NCI-H1092 treated with DMSO at 0.1 percent for 48 hours (cell line): ENCODE data around the gene KRTAP10-2.
"Not testable (repeated sequence)": the region's sequence is repeated elsewhere in the genome, so short reads cannot be mapped to it uniquely, and the experiment has no call there.

Source experiments
- DNase-seq: peaks from one replicate; lab custom pipeline; 2025; lab: John Stamatoyannopoulos, UW

The KRTAP10-2 gene

GRCh38 chr21:44551340-44551961 is at the start of gene KRTAP10-2:
TSS of gene KRTAP10-2 (minus strand) at chr21:44551505. CDS start at chr21:44551458, 47 bp downstream.
- DNase-seq, result no peak

GRCh38 chr21:44601091-44601490 is 49.8 kb upstream of the KRTAP10-2 start:
- not testable (repeated sequence) for DNase-seq

GRCh38 chr21:44600118-44600978 is 49.0 kb upstream of the KRTAP10-2 start, which contains the start of gene KRTAP10-7:
TSS of gene KRTAP10-7 (plus strand) at chr21:44600597. CDS start at chr21:44600622, 25 bp downstream.
- not testable (repeated sequence) for DNase-seq

DNA sequence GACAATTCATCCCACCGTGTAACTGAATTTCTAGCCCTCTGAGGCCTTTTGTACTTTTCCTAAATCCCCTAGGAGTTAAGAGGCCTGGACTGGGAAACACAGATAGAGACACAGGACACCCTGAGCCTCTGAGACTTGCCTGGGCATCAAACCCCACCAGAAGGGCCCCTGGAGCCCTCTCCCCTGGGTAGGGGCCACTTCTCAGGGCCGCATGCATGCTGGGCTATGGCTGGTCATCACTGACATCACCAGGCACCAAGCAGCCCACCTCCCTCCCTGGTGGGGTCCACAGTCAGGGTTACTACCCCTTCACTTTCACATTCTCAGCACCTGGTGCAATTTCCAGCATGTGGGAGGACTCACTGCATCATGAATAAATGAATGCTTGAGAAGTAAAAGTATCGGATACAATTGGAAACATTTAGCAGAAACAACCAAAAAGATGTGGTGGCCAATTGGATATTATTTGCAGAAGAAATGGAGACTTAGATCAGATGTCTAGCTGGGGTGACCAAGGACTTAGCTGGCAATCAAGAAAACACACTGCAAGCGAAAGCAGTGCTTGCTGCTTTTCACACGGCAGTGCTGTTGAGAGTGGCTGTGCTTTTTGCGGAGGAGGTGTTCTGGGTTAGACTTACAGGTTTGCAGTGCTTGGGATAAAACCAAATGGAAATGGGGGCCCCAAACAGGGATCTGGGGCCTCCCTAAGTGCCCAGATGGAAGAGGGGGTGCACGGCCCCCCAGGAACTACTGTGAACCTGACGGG is 48.1 kb upstream of the KRTAP10-2 start:
- DNase-seq, result no peak

- DNase-seq, result no peak
Measured at GRCh38 chr21:44598061-44598460, 46.8 kb upstream of the KRTAP10-2 start.

DNA sequence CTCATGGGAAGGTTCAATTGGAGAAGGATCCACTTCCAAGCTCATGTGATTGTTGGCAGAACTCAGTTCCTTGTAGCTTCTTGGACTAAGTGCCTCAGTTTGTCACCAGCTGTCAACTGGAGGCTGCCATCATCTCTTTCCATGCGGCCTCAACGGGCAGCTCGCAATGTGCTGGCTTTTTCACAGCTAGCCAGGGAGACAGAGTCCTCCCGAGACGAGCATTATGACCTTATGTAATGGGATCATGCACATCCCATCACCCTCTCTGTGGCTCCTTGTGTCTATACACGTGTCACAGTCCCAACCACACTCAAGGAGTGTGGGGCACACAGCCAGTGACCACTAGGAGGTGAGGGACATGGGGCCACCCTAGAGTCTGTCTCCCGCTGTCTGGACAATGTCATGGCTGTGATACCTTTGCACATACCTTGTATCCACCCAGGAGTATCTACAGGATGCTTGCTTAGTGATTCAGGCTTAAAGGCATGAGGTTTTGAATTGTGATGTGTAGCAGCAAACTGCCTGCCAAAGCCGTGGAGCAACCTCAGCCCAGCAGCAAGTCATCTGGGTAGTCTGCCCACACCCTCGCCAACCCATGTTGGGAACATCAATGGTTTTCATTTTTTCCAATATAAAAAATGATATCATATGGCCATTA is 44.9 kb upstream of the KRTAP10-2 start:
- no peak for DNase-seq

GRCh38 chr21:44595524-44595923 is 44.2 kb upstream of the KRTAP10-2 start:
- no peak for DNase-seq

DNA sequence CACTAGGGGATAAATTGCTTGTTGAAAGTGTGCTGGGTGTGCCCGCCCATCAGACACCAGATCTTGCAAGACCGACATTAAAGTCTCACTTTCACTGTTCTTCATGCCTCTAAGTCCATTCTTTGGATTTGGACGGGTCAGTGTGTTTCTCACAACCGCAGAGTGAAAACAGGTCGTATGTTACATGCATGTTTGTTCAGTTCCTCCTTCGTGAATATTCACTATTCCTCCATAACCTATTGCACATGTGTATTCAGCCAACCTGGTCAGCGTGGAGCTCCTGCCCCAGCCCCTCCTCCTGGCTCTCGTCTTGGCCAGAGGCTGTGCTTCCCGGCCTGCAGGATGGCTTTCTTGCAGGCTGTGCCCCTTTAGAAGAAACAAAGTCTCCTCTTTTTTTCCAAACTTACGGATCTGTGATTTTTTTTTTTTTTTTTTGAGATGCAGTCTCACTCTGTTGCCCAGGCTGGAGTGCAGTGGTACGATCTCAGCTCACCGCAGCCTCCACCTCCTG is 43.2 kb upstream of the KRTAP10-2 start:
- no peak for DNase-seq

GRCh38 chr21:44593598-44594405 is 42.5 kb upstream of the KRTAP10-2 start:
- DNase-seq, result no peak

- no peak for DNase-seq
Measured at GRCh38 chr21:44592446-44593311, 41.4 kb upstream of the KRTAP10-2 start, which contains the start of gene KRTAP10-6. TSS of gene KRTAP10-6 (minus strand) at chr21:44592505. CDS start at chr21:44592484, 21 bp downstream.

DNA sequence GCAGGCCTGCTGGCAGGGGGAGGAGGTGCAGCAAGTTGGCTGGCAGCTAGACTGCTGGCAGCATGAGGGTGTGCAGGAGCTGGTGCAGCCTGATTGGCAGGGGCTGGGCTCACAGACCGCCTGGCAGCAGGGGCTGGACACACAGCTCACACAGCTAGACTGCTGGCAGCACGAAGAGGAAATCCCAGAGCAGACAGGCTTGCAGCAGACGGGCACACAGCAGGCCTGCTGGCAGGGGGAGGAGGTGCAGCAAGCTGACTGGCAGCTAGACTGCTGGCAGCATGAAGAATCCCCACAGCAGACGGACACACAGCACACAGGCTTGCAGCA is 40.5 kb upstream of the KRTAP10-2 start:
- DNase-seq, result peak; percentile 12

GRCh38 chr21:44590897-44591800 is 39.8 kb upstream of the KRTAP10-2 start:
- not testable (repeated sequence) for DNase-seq

DNA sequence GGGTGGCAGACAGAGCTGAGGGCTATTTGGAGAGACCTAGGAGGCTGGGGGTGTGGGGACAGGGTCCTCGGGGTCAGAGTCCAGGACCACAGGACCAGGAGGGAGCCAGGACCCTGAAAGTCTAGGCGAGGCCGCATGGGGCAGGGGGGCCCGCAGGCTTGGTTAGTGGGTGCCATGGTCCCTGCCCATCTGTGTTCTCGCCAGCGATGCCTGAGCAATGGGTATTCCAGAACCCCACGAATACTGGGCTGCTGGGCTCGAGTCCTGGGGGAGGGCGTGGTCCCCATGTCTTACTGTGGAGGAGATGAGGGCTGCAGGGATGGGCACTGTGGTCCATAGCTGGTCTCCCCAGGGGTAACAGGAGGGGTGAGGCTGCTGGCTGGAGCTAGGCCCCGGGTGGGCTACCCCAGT is 39.0 kb upstream of the KRTAP10-2 start:
- no peak for DNase-seq

DNA sequence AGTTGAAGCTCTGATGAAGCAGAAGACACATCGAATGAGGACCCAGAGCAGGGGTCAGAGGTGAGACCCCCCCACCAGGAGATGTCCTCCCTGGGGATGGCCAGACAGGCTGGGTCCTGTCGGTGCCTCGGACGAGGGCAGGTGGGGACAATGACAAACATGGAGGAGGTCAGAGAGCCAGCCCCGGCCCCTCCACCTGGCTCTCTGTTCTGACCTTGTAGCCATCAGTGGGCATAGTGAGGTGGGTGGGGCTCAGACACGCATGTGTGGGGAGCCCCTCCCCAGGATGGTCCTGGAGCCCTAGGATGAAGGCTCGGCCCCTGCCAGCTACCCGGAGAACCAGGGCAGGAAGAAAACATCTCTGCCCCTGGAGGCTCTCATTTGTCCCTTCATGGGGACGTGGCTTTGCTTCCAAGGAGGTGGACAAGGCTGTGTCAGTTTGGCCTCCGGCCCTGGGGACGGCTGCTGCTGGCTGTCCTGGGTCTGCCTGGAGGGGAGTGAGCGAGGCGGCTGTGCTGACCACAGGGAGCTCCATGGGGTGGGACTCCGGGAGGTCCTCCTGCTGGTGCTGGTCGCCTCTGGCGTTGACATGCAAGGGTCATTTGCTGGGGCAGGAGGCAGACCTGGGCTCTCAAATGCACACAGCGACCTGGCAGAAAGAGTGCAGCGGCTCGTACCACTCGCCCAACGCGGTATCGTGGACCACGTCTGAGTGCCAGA is 38.4 kb upstream of the KRTAP10-2 start:
- DNase-seq, result no peak

- DNase-seq, result no peak
Measured at GRCh38 chr21:44589094-44589493, 37.8 kb upstream of the KRTAP10-2 start.

GRCh38 chr21:44585892-44586291 is 34.6 kb upstream of the KRTAP10-2 start:
- DNase-seq, result no peak

GRCh38 chr21:44583800-44584147 is 32.5 kb upstream of the KRTAP10-2 start:
- no peak for DNase-seq

- DNase-seq, result no peak
Measured at GRCh38 chr21:44583089-44583799, 31.9 kb upstream of the KRTAP10-2 start.
